Measurements from ENCODE around the gene PIK3C2A. TPM values are rescaled to one million over a fixed set of nuclear protein-coding genes. Genes with fewer than 3 reads are reported as not detected.

PIK3C2A gene
- total RNA-seq, 2 donors from 2014 or later = 33.0 to 42.0 TPM

DNA sequence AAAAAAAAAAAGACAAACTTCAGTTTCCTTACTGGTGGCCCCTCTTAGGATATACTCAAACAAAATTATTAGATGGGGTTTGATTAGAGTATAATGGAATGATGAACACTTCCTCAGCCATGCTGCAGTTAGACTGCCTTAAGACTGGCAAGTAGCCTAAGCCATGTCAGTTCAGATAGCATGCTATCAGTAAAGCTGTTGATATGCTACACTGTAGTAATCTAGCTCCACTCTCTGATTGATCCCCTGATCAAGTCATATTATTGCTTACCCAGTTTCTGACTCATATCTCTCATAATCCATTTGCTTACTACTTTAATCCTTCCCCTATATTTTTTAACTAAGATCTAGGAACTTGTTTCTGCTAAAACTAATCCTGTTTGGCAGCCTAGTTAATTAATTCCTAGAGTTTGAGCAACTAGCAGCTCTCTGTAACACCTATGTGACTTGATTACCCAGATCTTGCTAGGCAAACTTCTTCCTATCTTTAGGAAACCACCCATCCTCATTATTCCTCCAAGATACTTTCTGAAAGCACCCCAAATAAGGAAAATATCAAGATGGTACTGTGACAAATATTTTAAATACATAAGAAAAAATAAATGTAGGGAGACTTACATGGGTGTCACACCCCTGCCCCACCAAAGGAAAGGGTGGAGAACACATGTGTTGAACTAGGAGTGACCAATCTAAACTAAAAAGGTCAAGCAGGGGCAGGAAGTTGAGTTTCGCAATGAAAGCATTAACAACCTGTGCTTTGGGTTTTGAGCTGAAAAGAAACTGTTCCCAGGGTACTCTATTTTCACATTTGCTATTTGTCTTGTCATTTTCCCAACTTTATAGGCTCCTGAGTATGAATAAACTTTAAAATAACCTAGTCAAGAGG, 43.2 kb downstream of the PIK3C2A start:
- no peak for ATAC-seq
- H3K27ac Mint-ChIP-seq = peak overlapping the region; percentile 56

GRCh38 chr11:17163736-17164135, 44.0 kb downstream of the PIK3C2A start:
- DNase-seq = no peak

More for the DNA sequence above, 43.2 kb downstream of the PIK3C2A start:
- peaks cover 33% of the 10 kb centered on the region for H3K4me1 Mint-ChIP-seq
- H3K27me3 Mint-ChIP-seq = no peaks in the 10 kb centered on the region
- no peak for DNase-seq
- no peaks in the 10 kb centered on the region for H3K9me3 ChIP-seq (ENCODE audit: control insufficient read depth, low read length, poor library complexity, severe bottlenecking)
- peaks cover 8% of the 10 kb centered on the region for H3K36me3 Mint-ChIP-seq (ENCODE audit: low read depth)
- no peak overlapping the region for H3K4me3 Mint-ChIP-seq

DNA sequence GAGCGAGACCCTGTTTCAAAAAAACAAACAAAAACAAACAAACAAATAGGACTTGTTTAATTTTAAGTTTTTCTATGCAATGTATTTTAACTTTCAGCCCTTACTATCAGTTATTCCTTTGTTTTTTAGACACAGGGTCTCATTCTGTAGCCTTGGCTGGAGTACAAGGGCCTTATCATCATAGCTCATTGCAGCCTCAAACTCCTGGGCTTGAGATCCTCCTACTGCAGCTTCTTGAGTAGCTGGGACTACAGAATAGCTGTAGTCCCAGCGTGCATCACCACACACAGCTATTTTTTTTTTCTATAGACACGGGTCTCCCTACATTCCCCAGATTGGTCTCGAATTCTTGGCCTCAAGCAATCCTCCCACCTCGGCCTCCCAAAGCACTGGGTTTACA, 44.5 kb downstream of the PIK3C2A start:
- Mint-ChIP-seq H3K36me3 (ENCODE audit: low read depth) (peaks cover 7% of the 10 kb centered on the region), H3K27ac (peak overlapping the region; percentile 72), H3K27me3 (no peaks in the 10 kb centered on the region), H3K4me3 (no peak overlapping the region), H3K4me1 (peaks cover 30% of the 10 kb centered on the region)
- no peak for ATAC-seq
- H3K9me3 ChIP-seq (ENCODE audit: control insufficient read depth, low read length, poor library complexity, severe bottlenecking) = no peaks in the 10 kb centered on the region
- DNase-seq = no peak

More at GRCh38 chr11:17163736-17164135, 44.0 kb downstream of the PIK3C2A start:
- Mint-ChIP-seq H3K4me1 (peaks cover 30% of the 10 kb centered on the region), H3K36me3 (ENCODE audit: low read depth) (peaks cover 7% of the 10 kb centered on the region), H3K27ac (peak overlapping the region; percentile 56), H3K4me3 (no peak overlapping the region), H3K27me3 (no peaks in the 10 kb centered on the region)
- ATAC-seq = no peak
- no peaks in the 10 kb centered on the region for H3K9me3 ChIP-seq (ENCODE audit: control insufficient read depth, low read length, poor library complexity, severe bottlenecking)

- H3K9me3 ChIP-seq (ENCODE audit: control insufficient read depth, low read length, poor library complexity, severe bottlenecking) = no peaks in the 10 kb centered on the region
- Mint-ChIP-seq H3K27me3 (no peaks in the 10 kb centered on the region), H3K4me3 (no peak overlapping the region), H3K27ac (peak overlapping the region; percentile 72), H3K4me1 (peaks cover 32% of the 10 kb centered on the region), H3K36me3 (ENCODE audit: low read depth) (peaks cover 5% of the 10 kb centered on the region)
- ATAC-seq (no peak), DNase-seq (no peak)
Observed at GRCh38 chr11:17162376-17162775, 45.4 kb downstream of the PIK3C2A start.

DNA sequence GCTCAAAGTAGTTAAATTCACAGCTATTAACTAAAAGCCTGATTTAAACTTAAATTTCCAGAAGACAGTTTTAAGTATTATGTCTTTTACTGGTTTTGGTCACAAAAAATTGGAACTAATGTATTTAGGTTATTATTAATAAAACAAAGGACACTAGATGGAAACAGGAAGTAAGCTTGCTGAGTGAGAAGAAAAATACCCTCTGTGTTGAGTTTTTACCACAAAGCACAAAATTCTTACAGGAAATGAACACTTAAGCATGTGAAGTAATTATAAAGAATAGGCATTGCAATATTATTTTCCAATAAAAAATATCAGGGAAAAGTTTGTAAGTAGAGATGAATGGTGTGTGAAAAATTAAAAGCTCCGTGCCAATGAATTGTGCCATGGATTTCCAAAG, 46.3 kb downstream of the PIK3C2A start:
- H3K4me3 Mint-ChIP-seq = no peak overlapping the region
- peaks cover 31% of the 10 kb centered on the region for H3K4me1 Mint-ChIP-seq
- no peaks in the 10 kb centered on the region for H3K9me3 ChIP-seq (ENCODE audit: control insufficient read depth, low read length, poor library complexity, severe bottlenecking)
- peak overlapping the region; percentile 72 for H3K27ac Mint-ChIP-seq
- DNase-seq (no peak), ATAC-seq (no peak)
- no peaks in the 10 kb centered on the region for H3K27me3 Mint-ChIP-seq
- H3K36me3 Mint-ChIP-seq (ENCODE audit: low read depth) = peaks cover 5% of the 10 kb centered on the region

- H3K4me1 Mint-ChIP-seq = peaks cover 28% of the 10 kb centered on the region
- DNase-seq = no peak
- no peak for ATAC-seq
- H3K4me3 Mint-ChIP-seq = no peak overlapping the region
- peaks cover 8% of the 10 kb centered on the region for H3K36me3 Mint-ChIP-seq (ENCODE audit: low read depth)
- no peak overlapping the region for H3K27ac Mint-ChIP-seq
- H3K27me3 Mint-ChIP-seq = no peaks in the 10 kb centered on the region
- H3K9me3 ChIP-seq (ENCODE audit: control insufficient read depth, low read length, poor library complexity, severe bottlenecking) = no peaks in the 10 kb centered on the region
Observed at GRCh38 chr11:17159441-17159840, 48.3 kb downstream of the PIK3C2A start.

Other genes starting within 250 kb of the PIK3C2A start
- gene PLEKHA7, start 193.6 kb downstream of the PIK3C2A start, total RNA-seq = 10 to 100 TPM in 1 of 2 donors, 1 to 10 TPM in 1; 5.3 to 10.9 TPM
- gene RPS13, start 130.3 kb downstream of the PIK3C2A start, total RNA-seq = 1,000 to 10,000 TPM; 1,528 to 1,561 TPM
- 10 to 100 TPM; 29.5 to 33.6 TPM for gene NUCB2, start 68.8 kb upstream of the PIK3C2A start, total RNA-seq
- 1 to 10 TPM; 3.1 to 4.1 TPM for gene NCR3LG1, start 143.8 kb upstream of the PIK3C2A start, total RNA-seq
- under 1 TPM; 0.26 to 0.70 TPM for gene KCNJ11, start 180.7 kb upstream of the PIK3C2A start, total RNA-seq